ENCODE data around the gene HIBADH. TPM values are rescaled to one million over a fixed set of nuclear protein-coding genes. Genes with fewer than 3 reads are reported as not detected.
A peak's percentile ranks its signal among the peaks of the same experiment; 100 is the strongest.

The HIBADH gene
- total and polyA plus RNA-seq, 2 donors (not counting 3 experiments of a cell fraction or from before 2014, with no cell fraction given), result 22.6 to 30.5 TPM

GRCh38 chr7:27640884-27641574 lies 21.7 kb downstream of the HIBADH start:
- TF ChIP-seq MYC (IDR thresholded peaks at IDR 0.05; ENCODE audit: low read depth, low read length) (no peak), GATA2 (IDR thresholded peaks at IDR 0.05; ENCODE audit: insufficient read depth, insufficient read length, low read depth, low read length) (peak; percentile 60), POLR2AphosphoS5 (IDR thresholded peaks at IDR 0.05; ENCODE audit: insufficient read depth, low read depth, low read length) (peak; percentile 85), MAX (IDR thresholded peaks at IDR 0.05; ENCODE audit: insufficient read depth, insufficient read length) (no peak), FOS (IDR thresholded peaks at IDR 0.05; ENCODE audit: borderline replicate concordance, insufficient read depth, low read length) (peak; percentile 89), POLR2A (IDR thresholded peaks at IDR 0.05; ENCODE audit: low read depth, low read length) (no peak), CTCF (IDR thresholded peaks at IDR 0.05; ENCODE audit: extremely low read depth in 1 of 2, insufficient read depth in 1 of 2, low read depth in 1 of 2, low read length in 2 of 2) (no peak), EZH2 (IDR thresholded peaks at IDR 0.05; ENCODE audit: borderline replicate concordance, low read depth, low read length, severe bottlenecking) (no peak), JUN (IDR thresholded peaks at IDR 0.05; ENCODE audit: borderline replicate concordance, insufficient read depth, insufficient read length, low read depth) (peak; percentile 93)
- H3K4me1 ChIP-seq (ENCODE audit: control insufficient read depth, extremely low read depth, insufficient read depth, low read length), result peaks cover 18% of the 10 kb centered on the region
- no peaks in the 10 kb centered on the region for H4K20me1 ChIP-seq (replicated peaks; ENCODE audit: control insufficient read depth, extremely low read depth, insufficient read depth, low read length)
- peak overlapping the region in 1 of 3 experiments; percentile 36 for H3K4me3 ChIP-seq (replicated peaks in 1 of 3; ENCODE audit: insufficient read depth in 1 of 3, low read depth in 1 of 3, low read length in 3 of 3)
- peak overlapping the region; percentile 86 for H3K4me2 ChIP-seq (ENCODE audit: insufficient read depth, low read length)
- no peaks in the 10 kb centered on the region for H3K27me3 ChIP-seq (ENCODE audit: control insufficient read depth in 2 of 2, insufficient read depth in 2 of 2, low read length in 2 of 2)
- intact Hi-C loops (cut with micrococcal nuclease), result loop anchor here (1.0 kb wide), 5 partner anchors 21 to 280 kb away; partner anchors contain the start of genes HIBADH and TAX1BP1
- no peaks in the 10 kb centered on the region for H3K9me1 ChIP-seq (replicated peaks; ENCODE audit: control insufficient read depth, extremely low read depth, insufficient read depth, low read length)
- H3K27ac ChIP-seq (ENCODE audit: insufficient read depth, low read depth, low read length), result peak overlapping the region; percentile 85
- no peak overlapping the region for H2AFZ ChIP-seq (ENCODE audit: low read depth, low read length)
- peak overlapping the region; percentile 52 for H3K9ac ChIP-seq (replicated peaks; ENCODE audit: extremely low read depth, insufficient read depth, low read length)
- ChIA-PET CTCF (interaction anchor here (0.7 to 1.9 kb wide), 8 partner anchors 9 to 445 kb away, joined by 3 to 20 read pairs (median 4); no protein-coding TSS in a partner anchor), POLR2A (interaction anchor here (2.0 kb wide), 1 partner anchor 35 kb away, joined by 6 read pairs; no protein-coding TSS in a partner anchor)
- BruUV-seq (replicated peaks), result no TSS peak
- peak; percentile 96 for DNase-seq (ENCODE audit: low read depth, low spot score)
- peak; percentile 95 for FAIRE-seq
- H3K9me3 ChIP-seq (replicated peaks; ENCODE audit: control insufficient read depth, insufficient read depth, low read length), result no peaks in the 10 kb centered on the region
- H3K79me2 ChIP-seq (ENCODE audit: control insufficient read depth, insufficient read depth, low read length), result no peaks in the 10 kb centered on the region
- dilution Hi-C loops (cut with MboI; ENCODE audit: extremely low pct_ligation_motif_present, low sequenced_read_pairs), result no loop called here
- H3K36me3 ChIP-seq (ENCODE audit: control insufficient read depth in 2 of 2, extremely low read depth in 1 of 2, insufficient read depth in 2 of 2, low read length in 2 of 2), result no peaks in the 10 kb centered on the region

Data from endothelial cell of umbilical vein (primary cell).